GM10248 (cell line): ENCODE results near the gene PAFAH2.

Experiments
- CTCF ChIA-PET: fragments of 300-600 bp; sonication (Branson Sonifier 250); formaldehyde crosslinking; extraction: SDS; loops from one replicate; lab custom pipeline; 2021; ENCODE audit warnings: antibody characterized with exemption; lab: Yijun Ruan, JAX
- POLR2A ChIA-PET: fragments of 350-650 bp; sonication (Branson Sonifier 250); formaldehyde crosslinking; extraction: SDS; loops from one replicate; lab custom pipeline; 2020; ENCODE audit warnings: antibody characterized with exemption; lab: Yijun Ruan, JAX
- DNase-seq: peaks from one replicate; pipeline ENCODE4 v3.0.0; 2012; ENCODE audit errors: extremely low spot score
- CTCF ChIP-seq: IDR thresholded peaks from 2 replicates; pipeline ENCODE4 v1.5.1; 2012; ENCODE audit warnings: mild to moderate bottlenecking, low read depth; ENCODE audit errors: extremely low read depth, missing control alignments, control extremely low read depth

PAFAH2 gene

GRCh38 chr1:25914074-25914995 lies 83.5 kb downstream of the PAFAH2 start:
- TF ChIP-seq CTCF = no peak
- ChIA-PET CTCF (interaction anchor here (0.7 to 5.3 kb wide), 6 partner anchors 9 to 83 kb away, joined by 3 to 35 read pairs (median 4); partner anchors contain the start of gene PAFAH2), POLR2A (no interaction called here)
- no peak for DNase-seq

- ChIA-PET CTCF (interaction anchor here (1.2 to 5.3 kb wide), 4 partner anchors 11 to 84 kb away, joined by 3 to 35 read pairs (median 10); partner anchors contain the start of gene PAFAH2), POLR2A (no interaction called here)
- no peak for TF ChIP-seq CTCF
Observed at GRCh38 chr1:25913206-25913605, 84.7 kb downstream of the PAFAH2 start.

GRCh38 chr1:25912076-25912831 lies 85.6 kb downstream of the PAFAH2 start:
- CTCF ChIA-PET = interaction anchor here (1.2 to 5.3 kb wide), 2 partner anchors 8 to 16 kb away, joined by 4 to 35 read pairs; no protein-coding TSS in a partner anchor
- DNase-seq = no peak
- no peak for TF ChIP-seq CTCF
- POLR2A ChIA-PET = no interaction called here

More at GRCh38 chr1:25913206-25913605, 84.7 kb downstream of the PAFAH2 start:
- no peak for DNase-seq

GRCh38 chr1:25911162-25911561 lies 86.7 kb downstream of the PAFAH2 start:
- POLR2A ChIA-PET = no interaction called here
- CTCF ChIA-PET = interaction anchor here (1.2 to 5.3 kb wide), 2 partner anchors 9 to 15 kb away, joined by 4 to 35 read pairs; no protein-coding TSS in a partner anchor
- no peak for DNase-seq
- TF ChIP-seq CTCF = no peak
